NCI-H1417 (cell line): ENCODE data around the gene C2orf81.
"Not testable (repeated sequence)": the region's sequence is repeated elsewhere in the genome, so short reads cannot be mapped to it uniquely, and the experiment has no call there.

Experiments
- DNase-seq, 3 experiments: peaks; one replicate each; lab custom pipeline; 2025; lab: John Stamatoyannopoulos, UW

Gene C2orf81

DNA sequence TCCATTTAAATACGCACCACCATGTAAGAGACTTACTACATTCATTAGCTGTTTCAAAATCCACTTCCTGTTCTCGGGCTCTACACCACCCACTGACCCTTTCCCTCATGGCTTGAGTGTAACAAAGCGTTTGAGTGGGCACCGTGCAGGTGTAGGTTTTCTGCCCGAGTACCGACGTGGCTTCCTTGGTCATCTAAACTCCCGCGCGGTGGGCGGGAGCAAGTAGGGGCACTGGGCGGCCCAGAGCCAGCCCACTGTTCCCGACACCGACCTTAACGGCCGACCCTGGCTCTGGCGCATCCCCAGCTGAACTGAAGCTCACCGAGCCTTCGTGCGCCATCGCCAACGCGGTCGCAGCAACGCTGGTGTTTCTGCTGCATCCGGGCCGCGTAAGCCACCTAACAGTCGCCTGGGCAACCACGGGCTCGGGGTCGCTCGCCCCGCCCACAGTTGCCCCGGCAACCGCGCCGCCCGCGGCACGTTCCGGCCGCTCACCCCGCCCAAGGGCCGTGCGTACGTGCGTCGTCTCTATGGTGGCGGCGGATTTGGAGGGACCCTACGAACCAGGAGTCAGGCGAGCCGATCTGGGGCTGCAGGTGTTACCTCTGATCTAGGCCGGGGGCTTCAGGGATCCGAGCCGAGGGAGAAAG is at the start of gene C2orf81, which contains the start of gene WDR54:
Gene C2orf81 (minus strand): TSS at position 399 of the 650 bp plus-strand sequence. CDS start 59 bp downstream, at position 340.
Gene WDR54 (plus strand): TSS at position 510 of the 650 bp plus-strand sequence. CDS start 424 bp downstream, outside the sequence.
- peak; percentile 87 to 99 (median 99) for DNase-seq

DNA sequence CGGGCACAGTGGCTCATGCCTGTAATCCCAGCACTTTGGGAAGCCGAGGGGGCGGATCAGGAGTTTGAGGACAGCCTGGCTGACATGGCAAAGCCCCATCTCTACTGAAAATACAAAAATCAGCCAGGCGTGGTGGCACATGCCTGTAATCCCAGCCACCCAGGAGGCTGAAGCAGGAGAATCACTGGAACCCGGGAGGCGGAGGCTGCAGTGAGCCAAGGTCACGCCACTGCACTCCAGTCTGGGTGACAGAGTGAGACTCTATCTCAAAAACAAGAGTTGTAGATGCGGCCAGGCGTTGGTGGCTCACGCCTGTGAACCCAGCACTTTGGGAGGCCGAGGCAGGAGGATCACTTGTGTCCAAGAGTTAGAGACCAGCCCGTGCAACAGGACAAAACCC is 49.3 kb upstream of the C2orf81 start:
- DNase-seq: not testable (repeated sequence)

DNA sequence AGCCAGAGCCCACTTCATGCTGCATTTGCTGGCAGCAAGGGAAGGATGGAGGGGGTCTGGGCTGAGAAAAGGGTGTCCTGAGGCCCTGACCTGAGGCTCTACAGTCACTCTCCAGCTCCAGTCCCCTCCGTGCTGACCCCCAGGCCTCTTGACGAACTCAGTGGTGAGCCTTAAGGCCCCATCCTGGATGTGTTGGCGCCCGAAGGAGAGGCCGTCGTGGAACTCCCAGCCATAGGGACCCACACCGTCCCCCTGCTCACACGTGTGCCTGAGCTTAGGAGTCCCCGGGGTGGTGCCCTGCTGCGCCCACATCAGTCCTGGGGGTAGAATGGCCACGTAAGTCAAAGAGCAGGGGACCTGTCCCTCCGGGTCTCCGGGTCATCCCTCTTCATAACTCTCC is 43.0 kb upstream of the C2orf81 start:
- peak in 1 of 3 experiments; percentile 54 for DNase-seq

DNA sequence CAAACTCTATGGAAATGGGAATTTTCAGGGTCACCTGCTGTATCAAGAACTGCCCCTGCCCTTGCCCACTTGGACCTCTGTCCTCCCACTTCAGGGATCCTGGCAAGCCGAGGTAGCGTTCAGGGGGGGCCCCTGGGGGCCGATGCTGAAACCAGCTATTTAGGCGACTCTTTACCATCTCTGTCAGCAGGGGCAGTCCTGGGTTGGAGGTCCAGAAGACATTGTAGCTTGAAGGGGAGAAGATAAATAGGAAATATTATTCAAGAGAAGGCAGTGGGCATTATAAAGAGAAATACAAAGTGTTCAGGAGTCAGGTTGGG is 41.3 kb upstream of the C2orf81 start:
- DNase-seq: no peak

DNA sequence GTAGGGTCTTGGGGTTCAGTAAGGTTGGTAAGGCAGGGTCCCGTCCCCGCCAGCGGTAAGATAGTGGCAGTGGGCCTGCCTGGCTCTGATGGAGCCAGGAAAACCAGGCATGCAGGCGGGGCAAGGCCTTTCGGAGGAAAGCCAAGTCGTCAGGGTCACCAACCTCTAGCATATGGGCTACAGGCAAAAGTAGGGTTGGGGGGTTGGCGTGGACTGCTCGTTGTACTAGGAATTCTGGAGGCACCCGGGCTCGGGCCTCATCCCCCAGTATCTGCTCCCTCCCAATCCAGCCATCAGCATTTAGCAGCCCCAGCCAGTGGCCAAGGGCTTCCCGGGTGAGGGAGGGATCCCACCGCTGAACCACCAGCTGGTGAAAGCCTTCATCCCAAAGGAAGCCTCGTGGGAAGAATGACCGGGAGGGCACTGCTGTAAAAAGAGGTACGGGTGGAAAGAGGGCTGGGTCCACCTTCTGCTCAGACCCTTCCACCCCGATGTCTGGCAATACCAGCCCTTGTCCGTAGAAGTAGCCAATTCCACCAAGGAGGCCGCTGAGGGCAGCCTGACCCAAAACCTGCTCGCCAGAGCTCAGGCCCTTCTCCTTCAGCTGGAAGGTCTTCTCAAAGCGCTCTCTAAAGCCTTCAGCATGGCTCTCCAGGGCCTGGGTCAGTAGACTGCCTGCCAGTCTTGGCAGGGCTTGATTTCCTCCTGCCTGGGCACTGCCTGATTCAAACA is 40.8 kb upstream of the C2orf81 start:
- no peak for DNase-seq

DNA sequence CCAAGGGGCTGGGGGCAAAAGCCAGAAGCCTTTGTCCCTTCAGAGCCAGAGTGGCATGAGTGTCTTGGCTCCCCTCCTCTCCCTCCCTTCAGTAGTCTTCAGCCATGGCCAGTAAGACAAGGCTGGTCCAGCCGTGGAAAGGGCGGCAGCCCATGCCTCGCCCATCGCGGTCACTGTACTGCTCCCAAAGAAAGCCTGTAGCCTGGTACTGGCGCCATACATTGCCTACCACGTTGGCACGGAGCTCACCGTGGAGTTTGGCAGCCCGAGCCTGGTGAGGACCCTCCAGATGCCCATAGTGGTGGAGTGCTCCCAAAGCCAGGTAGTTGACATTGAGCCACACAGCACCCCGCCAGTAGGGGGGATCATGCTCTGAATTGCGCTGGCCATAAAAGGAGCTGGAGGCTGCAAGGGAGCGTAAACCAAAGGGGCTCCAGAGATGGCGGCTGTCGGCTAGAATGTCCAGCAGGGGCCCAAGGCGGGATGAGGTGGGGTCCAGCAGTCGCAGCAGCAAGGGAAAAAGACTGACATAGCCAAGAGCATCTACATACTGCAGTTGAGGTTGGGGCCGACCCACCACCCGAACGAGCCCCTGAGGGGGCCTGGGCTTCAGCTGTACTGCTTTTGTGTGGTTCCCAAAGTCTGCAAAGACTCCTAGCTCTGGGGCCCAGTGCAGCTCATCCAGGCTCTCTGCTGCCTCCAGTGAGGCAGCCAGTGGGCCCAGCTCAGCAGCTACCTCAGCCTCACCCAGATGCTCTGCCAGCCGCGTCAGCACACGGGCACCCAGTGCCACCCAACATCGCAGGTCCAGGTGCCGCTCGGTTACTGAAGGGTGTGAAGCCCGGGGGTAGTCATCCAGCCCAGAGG is 40.0 kb upstream of the C2orf81 start:
- no peak for DNase-seq

DNA sequence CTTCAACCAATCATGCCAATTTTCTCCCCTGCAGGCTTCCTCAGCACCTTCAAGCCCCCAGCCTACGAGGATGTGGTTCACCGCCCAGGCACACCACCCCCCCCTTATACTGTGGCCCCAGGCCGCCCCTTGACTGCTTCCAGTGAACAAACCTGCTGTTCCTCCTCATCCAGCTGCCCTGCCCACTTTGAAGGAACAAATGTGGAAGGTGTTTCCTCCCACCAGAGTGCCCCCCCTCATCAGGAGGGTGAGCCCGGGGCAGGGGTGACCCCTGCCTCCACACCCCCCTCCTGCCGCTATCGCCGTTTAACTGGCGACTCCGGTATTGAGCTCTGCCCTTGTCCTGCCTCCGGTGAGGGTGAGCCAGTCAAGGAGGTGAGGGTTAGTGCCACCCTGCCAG is 38.8 kb upstream of the C2orf81 start:
- DNase-seq: not testable (repeated sequence)

DNA sequence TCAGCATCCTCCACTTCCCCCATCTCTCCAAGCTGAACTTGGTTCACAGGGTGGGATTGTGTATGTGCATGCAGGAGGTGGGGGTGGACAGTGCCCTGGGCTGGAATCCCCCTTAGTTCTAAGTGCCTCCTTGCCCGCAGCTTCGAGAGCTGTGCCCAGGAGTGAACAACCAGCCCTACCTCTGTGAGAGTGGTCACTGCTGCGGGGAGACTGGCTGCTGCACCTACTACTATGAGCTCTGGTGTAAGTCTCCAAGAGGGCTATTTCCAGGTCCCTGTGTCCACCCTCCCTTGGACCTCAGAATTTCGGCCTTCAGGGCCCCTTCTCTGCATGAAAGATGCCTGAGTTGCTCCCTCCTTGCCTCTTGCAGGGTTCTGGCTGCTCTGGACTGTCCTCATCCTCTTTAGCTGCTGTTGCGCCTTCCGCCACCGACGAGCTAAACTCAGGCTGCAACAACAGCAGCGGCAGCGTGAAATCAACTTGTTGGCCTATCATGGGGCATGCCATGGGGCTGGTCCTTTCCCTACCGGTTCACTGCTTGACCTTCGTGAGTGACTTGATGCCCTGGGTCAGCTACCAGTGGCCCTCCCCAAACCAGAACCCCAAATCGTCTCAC is 38.2 kb upstream of the C2orf81 start:
- not testable (repeated sequence) for DNase-seq

DNA sequence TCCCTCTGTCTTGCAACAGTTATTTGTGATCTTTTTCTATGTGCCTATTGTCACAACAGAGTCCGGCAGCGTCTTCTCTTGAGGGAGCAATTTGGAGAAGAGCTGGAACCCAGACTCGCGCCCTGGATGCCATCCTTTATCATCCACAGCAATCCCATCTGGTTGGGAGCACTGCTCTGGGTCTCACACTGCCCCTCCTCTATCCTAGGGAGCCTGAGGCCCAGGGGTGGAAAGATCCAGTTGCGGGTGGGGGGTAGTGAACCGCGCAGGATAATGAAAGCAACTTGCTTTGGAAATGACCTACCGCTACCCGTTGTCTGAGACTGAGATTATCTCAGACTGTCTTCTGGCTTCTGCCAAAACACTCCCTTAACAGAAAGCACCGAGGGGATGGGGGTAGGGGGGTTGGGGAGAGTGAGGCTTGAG is 37.5 kb upstream of the C2orf81 start:
- peak in 1 of 3 experiments; percentile 60 for DNase-seq

DNA sequence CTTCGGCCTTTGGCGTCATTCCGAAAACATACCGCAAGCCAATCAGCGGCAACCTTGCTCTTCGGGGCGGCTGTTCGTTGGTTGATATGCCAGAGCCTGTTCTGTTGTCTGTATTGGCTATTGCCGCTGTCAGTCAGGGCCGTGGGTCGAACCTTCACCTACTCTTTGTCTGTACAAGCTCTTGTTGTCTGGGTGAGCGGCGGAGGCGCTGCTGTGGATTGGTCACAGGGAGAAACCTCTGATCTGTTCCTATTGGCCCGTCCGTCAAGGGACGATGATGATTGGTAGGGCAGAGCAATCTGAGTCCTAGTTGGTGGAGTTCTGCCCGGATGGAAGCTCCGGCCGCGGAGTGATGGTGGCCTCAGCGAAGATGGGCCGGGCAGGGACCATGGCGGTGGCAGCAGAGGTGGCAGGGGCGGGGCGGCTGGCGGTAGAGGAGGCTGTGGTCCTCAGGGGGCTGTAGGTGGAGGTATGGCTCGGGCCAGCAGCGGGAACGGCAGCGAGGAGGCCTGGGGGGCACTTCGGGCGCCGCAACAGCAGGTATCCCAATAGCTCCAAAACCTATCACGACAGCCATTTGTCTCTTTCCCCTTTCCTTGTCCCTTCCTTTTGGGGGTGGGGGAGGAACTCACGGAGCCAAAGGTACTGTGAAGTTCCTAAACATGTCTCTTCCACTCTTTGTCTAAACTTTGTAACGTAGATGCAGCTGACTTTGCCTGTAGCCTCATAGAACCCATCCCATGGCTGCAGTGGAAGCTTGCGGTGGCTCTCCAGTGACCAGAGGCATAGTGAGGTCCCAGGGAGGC is 36.9 kb upstream of the C2orf81 start, which contains the start of gene WBP1:
Gene WBP1 (plus strand): TSS at position 307 of the 806 bp plus-strand sequence. CDS start 165 bp downstream, at position 472.
- peak; percentile 96 to 100 (median 100) for DNase-seq

DNA sequence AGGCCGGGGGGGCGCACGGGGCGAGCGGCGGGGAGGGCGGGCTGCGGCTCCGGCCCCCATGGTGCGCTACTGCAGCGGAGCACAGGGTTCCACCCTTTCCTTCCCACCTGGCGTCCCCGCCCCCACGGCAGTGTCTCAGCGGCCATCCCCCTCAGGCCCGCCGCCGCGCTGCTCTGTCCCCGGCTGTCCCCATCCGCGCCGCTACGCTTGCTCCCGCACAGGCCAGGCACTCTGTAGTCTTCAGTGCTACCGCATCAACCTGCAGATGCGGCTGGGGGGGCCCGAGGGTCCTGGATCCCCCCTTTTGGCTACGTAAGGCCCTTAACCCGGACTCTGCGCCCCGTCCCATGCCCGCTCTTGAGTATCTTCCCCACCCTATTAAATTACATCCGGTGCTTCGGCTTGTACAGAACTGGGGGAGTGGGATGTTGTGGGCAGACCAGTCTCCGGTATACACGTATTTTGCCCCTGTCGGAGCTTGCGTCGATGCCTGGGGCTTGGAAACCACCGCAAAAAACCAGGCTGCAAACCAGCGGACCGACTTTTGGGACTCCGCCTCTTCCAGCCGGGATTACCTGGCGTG is 36.2 kb upstream of the C2orf81 start:
- DNase-seq: peak; percentile 66 to 95 (median 94)

DNA sequence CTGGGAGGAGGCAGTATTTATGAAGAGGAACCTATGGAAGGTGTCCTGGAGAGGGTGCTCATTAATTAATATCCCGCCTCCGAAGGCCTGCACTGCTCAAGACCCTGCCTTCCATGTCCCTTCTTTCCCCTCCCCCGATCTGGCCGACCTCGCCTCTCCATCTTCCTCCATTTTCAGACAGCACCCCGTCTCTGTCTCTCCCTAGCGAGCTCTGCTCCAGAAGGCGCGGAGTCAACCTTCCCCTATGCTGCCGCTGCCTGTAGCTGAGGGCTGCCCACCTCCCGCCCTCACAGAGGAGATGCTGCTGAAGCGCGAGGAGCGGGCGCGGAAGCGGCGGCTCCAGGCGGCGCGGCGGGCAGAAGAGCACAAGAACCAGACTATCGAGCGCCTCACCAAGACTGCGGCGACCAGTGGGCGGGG is 35.7 kb upstream of the C2orf81 start:
- no peak for DNase-seq

DNA sequence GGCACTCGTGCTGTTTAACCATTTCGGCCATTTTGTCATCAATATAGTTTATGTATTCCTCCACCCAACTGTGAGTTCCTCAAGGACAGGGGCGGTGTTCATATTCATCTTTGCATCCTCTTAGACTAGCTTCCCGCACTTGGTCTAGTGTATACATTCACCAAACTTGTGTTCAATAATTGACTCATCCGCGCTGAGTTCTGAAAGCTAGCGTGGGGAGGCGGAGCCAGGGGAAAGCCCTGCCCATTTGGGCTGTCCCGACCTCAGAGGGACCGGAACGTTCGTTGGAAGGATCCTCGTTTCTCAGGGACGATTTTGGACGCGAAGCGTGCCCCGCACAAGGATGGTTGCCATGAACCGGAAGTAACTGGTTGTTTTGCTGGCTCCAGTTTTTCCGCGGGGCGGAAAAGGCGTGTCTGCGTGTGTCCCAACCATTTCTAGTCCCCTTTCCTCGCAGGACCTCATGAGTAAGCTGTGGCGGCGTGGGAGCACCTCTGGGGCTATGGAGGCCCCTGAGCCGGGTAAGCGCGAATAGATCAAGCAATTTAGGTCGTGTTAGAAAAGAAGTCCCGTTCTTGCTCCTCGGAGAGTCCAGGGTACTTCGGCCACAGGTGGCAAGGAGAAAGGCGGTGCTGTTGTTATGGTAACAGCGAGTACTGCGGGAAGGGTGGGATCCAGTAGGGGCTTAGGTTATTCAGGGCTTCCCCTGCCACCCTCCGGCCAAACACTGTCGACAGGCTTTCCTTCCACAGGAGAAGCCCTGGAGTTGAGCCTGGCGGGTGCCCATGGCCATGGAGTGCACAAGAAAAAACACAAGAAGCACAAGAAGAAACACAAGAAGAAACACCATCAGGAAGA is 33.5 kb upstream of the C2orf81 start, which contains the start of gene INO80B:
Gene INO80B (plus strand): TSS at position 434 of the 858 bp plus-strand sequence. CDS start 30 bp downstream, at position 464.
- DNase-seq: peak; percentile 93 to 99 (median 97)

DNA sequence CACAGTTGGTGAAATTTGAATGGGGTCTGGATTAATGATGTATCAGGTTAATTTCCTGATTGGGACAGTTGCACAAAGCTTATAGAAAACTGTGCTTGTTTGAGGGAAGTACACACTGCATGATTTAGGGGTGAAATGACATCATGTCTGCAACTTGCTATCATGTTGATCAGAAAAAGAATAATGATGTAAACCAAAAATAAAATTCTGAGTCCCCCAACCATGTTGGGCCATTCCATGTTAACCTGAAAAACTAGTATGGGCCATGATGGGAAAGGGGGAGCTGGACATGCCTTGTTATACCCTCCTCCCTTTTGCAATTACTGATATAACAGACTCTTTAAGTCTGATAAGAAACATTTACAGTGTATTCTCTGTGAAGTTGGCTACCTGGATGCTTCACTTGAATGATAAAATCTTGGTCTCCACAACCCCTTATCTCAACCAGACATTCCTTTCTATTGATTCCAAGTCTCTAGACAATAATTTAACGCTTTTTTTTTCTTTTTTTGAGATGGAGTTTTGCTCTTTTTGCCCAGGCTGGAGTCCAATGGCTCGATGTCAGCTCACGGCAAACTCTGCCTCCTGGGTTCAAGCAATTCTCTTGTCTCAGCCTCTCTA is 29.3 kb upstream of the C2orf81 start:
- no peak for DNase-seq

DNA sequence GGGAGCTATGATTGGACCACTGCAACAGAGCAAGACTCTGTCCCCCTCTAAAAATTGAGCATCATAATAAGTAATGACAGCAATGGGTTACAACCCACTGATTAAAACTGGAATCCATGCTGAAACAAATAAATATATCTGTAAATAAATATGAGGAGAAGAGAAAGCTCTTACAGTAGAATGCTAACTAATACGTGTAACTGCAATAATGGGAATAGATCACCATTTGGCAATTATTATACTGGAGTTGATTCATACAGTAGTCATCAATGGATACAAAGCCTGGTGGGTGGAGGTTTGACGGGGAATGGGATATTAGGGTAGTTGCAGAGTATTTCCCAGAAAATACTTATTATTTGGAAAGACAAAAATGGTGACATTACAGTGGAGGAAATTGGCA is 27.4 kb upstream of the C2orf81 start:
- no peak for DNase-seq

DNA sequence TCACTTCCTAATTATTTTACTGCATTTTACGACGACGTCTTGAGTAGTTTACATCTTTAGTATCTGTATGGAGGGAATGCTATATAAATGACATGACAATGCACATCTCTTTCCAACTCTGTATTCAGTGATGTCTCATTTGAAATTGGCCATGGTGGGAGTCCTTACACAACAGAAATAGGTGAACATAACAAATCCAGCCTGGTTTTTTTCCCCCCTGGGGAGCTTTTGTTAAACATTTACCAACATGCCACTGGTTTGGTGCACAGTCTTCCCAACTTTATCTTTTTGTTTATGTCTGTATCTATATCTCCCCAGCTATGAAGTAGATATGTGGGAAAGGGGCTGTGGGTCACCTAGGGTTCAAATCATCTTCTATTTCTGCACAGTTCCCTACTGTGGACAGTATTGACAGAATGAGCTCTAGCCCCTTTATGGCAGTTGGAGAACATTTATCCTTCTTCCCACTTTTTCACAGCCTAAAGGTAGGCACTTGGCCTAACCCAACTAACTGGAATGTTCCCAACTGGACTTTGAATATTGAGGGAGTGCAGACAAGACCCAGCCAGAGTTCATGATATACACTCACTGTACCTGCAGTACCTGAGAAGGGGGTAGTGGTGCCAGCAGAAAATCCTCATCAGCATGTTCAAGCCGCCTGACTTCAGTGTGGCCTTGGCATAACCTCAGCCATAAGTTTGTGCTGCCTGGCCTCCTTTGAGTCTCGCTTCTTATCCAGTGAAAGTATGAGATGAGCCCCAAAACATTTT is 26.0 kb upstream of the C2orf81 start:
- DNase-seq: no peak

DNA sequence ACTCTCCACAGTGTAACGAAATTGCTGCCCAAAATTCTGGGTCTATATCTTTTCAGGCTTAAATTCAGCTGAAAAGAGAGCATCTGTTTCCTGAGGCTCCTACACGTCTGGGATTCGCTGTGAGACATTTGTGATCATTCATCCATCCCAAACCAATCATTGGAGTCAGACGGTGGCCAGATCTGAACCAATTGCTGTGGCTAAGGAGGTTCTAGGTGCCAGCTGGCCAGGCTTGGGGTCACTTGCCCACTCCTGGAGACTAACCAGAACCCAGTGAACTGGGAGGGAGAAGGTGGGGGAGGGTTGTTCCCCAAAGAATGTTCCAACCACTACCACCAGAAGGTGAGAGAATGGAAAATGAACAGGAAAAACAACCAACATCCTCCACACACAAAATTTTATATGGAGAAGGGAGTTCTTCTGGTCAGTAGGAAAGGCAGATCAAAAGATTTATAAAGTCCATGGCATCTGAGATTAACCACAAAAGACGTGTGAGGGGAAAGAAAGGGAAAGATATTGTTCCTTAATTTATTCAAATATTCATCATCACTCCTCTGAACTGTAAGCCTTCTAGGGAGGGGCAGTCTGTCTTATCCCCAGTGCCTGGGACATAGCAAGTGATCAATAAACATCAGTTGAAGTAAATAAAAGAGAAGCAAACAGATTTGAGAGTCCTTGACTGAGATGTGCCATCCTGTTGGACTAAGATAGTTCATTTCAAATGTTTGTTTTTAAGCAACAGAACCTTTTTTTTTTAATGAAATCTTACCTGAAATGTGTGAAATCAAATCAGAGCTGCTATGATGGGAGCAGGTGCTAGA is 23.3 kb upstream of the C2orf81 start:
- DNase-seq: no peak
